Stimulated activated CD8-positive, alpha-beta memory T cell treated with anti-CD3 and anti-CD28 coated beads, Interleukin-15, amount 100 ng/mL, for 48 hours (primary cell): ENCODE data around the gene STAT1.
"Not testable (repeated sequence)": the region's sequence is repeated elsewhere in the genome, so short reads cannot be mapped to it uniquely, and the experiment has no call there.

Experiments used
- DNase-seq, 2 donors: peaks; one replicate each; pipeline ENCODE4 v3.0.0-alpha.2; 2020; ENCODE audit warnings: low read depth in 2 of 2

Gene STAT1

GRCh38 chr2:191006997-191007783, 6.8 kb downstream of the STAT1 start:
- DNase-seq: no peak

- DNase-seq: no peak
These were observed 7.7 kb downstream of the STAT1 start for GRCh38 chr2:191006297-191006696.

GRCh38 chr2:191003405-191004309, 10.3 kb downstream of the STAT1 start:
- DNase-seq: no peak

- DNase-seq: no peak
These were observed 12.3 kb downstream of the STAT1 start for GRCh38 chr2:191001624-191002023.

GRCh38 chr2:191001032-191001431, 12.9 kb downstream of the STAT1 start:
- DNase-seq: no peak

- no peak for DNase-seq
These were observed 13.9 kb downstream of the STAT1 start for GRCh38 chr2:190999949-191000665.

- DNase-seq: no peak
These were observed 14.9 kb downstream of the STAT1 start for GRCh38 chr2:190999058-190999457.

- DNase-seq: no peak
These were observed 16.4 kb downstream of the STAT1 start for GRCh38 chr2:190997526-190998113.

GRCh38 chr2:190996947-190997346, 17.0 kb downstream of the STAT1 start:
- DNase-seq: no peak

GRCh38 chr2:190996338-190996946, 17.5 kb downstream of the STAT1 start:
- DNase-seq: no peak

- DNase-seq: not testable (repeated sequence)
These were observed 18.7 kb downstream of the STAT1 start for GRCh38 chr2:190995315-190995714.

GRCh38 chr2:190994148-190994547, 19.8 kb downstream of the STAT1 start:
- DNase-seq: no peak

GRCh38 chr2:190993292-190993643, 20.7 kb downstream of the STAT1 start:
- DNase-seq: no peak

- no peak for DNase-seq
These were observed 23.8 kb downstream of the STAT1 start for GRCh38 chr2:190990132-190990531.

- DNase-seq: no peak
These were observed 25.1 kb downstream of the STAT1 start for GRCh38 chr2:190988910-190989309.

GRCh38 chr2:190987938-190988337, 26.0 kb downstream of the STAT1 start:
- no peak for DNase-seq

- DNase-seq: no peak
These were observed 26.9 kb downstream of the STAT1 start for GRCh38 chr2:190987116-190987515.

- DNase-seq: no peak
These were observed 27.6 kb downstream of the STAT1 start for GRCh38 chr2:190986221-190986953.

- DNase-seq: no peak
These were observed 29.4 kb downstream of the STAT1 start for GRCh38 chr2:190984595-190984994.

GRCh38 chr2:190982262-190983034, 31.5 kb downstream of the STAT1 start:
- no peak for DNase-seq
